Measurements from ENCODE around the gene NELL2.

NELL2 gene

DNA sequence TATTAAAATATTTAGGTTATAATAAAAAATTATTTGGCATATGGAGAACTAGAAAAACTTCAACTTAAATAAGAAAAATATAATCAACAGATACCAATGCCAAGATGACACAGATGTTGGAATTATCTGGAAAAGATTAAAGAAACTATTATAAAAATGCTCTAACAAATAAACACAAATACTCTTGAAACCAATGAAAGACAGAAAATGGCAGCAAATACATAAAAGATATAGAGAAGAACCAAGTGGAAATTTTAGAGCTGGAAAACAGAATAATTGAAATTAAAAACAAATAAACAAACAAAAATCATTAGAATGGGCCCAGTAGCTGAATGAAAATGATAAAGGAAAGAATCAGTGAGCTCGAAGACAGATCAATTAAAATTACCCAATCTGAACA, 5.1 kb upstream of the NELL2 start:
- Histone ChIP-seq H2AK5ac (ENCODE audit: low read length) (no peak overlapping the region), H4K91ac (ENCODE audit: low read depth, low read length) (no peak overlapping the region), H3K36me3 (ENCODE audit: control insufficient read depth in 1 of 2, insufficient read depth in 2 of 2, low read length in 2 of 2) (no peaks in the 10 kb centered on the region), H3K4me3 (ENCODE audit: low read depth, low read length) (no peak overlapping the region), H2AFZ (ENCODE audit: insufficient read depth, low read length, poor library complexity) (no peak overlapping the region), H2BK12ac (ENCODE audit: low read length) (no peak overlapping the region), H3K4me2 (ENCODE audit: low read length) (no peak overlapping the region), H3K4ac (ENCODE audit: low read depth, low read length) (no peak overlapping the region), H2BK120ac (ENCODE audit: insufficient read depth, low read length, poor library complexity) (no peak overlapping the region), H4K8ac (ENCODE audit: low read depth, low read length) (no peak overlapping the region), H3K27me3 (ENCODE audit: insufficient read depth, low read length) (no peaks in the 10 kb centered on the region), H3K9ac (ENCODE audit: low read length) (no peak overlapping the region), H4K12ac (ENCODE audit: low read depth, low read length) (no peak overlapping the region), H3K27ac (ENCODE audit: low read depth, low read length) (no peak overlapping the region), H3K18ac (ENCODE audit: low read length) (no peak overlapping the region), H3K4me1 (ENCODE audit: control insufficient read depth in 1 of 2, insufficient read depth in 2 of 2, low read length in 2 of 2) (peaks cover 6 to 7% of the 10 kb centered on the region in 2 experiments), H3K9me3 (ENCODE audit: insufficient read depth, low read depth, low read length) (no peaks in the 10 kb centered on the region), H3K14ac (ENCODE audit: low read length) (no peak overlapping the region), H2BK5ac (ENCODE audit: low read depth, low read length, poor library complexity) (no peak overlapping the region), H3K79me2 (ENCODE audit: control insufficient read depth, insufficient read depth, low read length, poor library complexity) (no peaks in the 10 kb centered on the region), H3K23ac (ENCODE audit: low read length) (no peak overlapping the region), H3K79me1 (ENCODE audit: low read length) (no peaks in the 10 kb centered on the region)
- no peak for DNase-seq
- WGBS (ENCODE audit: extremely low coverage, insufficient coverage, insufficient read length) = no CpG with 5 or more reads among the region's 1 CpG

DNA sequence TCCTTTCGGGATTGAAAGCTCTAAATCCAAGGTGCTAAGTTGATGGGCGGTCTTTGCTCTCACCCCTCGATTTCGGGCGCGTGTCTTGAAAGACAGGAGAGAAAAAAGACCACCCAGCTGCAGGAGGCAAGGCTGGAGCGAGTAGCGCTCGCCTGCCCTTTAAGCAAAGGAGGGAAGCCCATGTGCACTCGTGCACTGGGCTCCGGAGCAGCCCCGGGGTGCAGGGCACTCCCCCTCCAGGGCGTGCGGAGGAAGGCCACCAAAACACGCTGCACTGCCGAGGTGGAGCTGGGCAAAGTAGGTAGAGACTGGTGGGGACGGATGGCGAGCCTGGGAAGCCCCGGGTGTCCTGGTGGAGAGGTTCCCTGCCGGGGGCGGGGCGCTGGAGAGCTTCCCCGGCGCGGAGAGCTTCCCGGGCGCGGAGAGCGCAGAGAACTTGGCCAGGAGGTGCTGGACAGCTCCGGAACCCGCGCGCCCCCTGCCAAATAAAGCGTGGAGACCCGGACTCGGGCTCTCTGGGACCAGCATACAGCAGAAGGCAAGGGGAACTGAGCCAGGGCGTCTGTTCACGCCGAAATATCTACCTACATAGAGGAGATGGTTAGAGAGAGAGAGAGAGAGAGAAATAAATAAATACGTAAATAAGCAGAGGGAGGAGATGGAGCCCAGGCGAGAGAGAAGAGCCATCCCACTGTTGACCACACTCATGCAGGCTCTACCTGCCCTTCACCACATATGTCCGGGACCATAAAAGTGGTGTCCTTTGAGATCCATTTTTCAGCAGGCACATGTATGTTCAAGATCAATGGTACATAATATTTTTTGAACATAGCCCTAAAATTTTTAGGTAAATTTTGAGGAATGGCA, 662 bp upstream of the NELL2 start:
- H3K4me2 ChIP-seq (ENCODE audit: low read length) = peak overlapping the region; percentile 96
- no peak overlapping the region for H4K12ac ChIP-seq (ENCODE audit: low read depth, low read length)
- no peak overlapping the region for H3K23ac ChIP-seq (ENCODE audit: low read length)
- H3K9me3 ChIP-seq (ENCODE audit: insufficient read depth, low read depth, low read length) = no peaks in the 10 kb centered on the region
- no peak overlapping the region for H3K14ac ChIP-seq (ENCODE audit: low read length)
- no peak overlapping the region for H4K8ac ChIP-seq (ENCODE audit: low read depth, low read length)
- no peak overlapping the region for H3K27ac ChIP-seq (ENCODE audit: low read depth, low read length)
- peak overlapping the region; percentile 63 for H3K4me3 ChIP-seq (ENCODE audit: low read depth, low read length)
- peak overlapping the region; percentile 69 for H2AFZ ChIP-seq (ENCODE audit: insufficient read depth, low read length, poor library complexity)
- H3K4me1 ChIP-seq (ENCODE audit: control insufficient read depth in 1 of 2, insufficient read depth in 2 of 2, low read length in 2 of 2) = peaks cover 8 to 11% of the 10 kb centered on the region in 2 experiments
- H2BK120ac ChIP-seq (ENCODE audit: insufficient read depth, low read length, poor library complexity) = no peak overlapping the region
- no peak overlapping the region for H4K91ac ChIP-seq (ENCODE audit: low read depth, low read length)
- H3K79me2 ChIP-seq (ENCODE audit: control insufficient read depth, insufficient read depth, low read length, poor library complexity) = no peaks in the 10 kb centered on the region
- no peaks in the 10 kb centered on the region for H3K79me1 ChIP-seq (ENCODE audit: low read length)
- no peak overlapping the region for H3K9ac ChIP-seq (ENCODE audit: low read length)
- H3K4ac ChIP-seq (ENCODE audit: low read depth, low read length) = no peak overlapping the region
- DNase-seq = peak in 1 of 2 donors; percentile 26
- no peaks in the 10 kb centered on the region for H3K36me3 ChIP-seq (ENCODE audit: control insufficient read depth in 1 of 2, insufficient read depth in 2 of 2, low read length in 2 of 2)
- H2AK5ac ChIP-seq (ENCODE audit: low read length) = no peak overlapping the region
- H3K27me3 ChIP-seq (ENCODE audit: insufficient read depth, low read length) = peaks cover 15% of the 10 kb centered on the region
- H2BK5ac ChIP-seq (ENCODE audit: low read depth, low read length, poor library complexity) = no peak overlapping the region
- H3K18ac ChIP-seq (ENCODE audit: low read length) = no peak overlapping the region
- H2BK12ac ChIP-seq (ENCODE audit: low read length) = no peak overlapping the region
- no CpG with 5 or more reads among the region's 42 CpGs for WGBS (ENCODE audit: extremely low coverage, insufficient coverage, insufficient read length)

GRCh38 chr12:44875417-44875953, 630 bp downstream of the NELL2 start:
- H2BK5ac ChIP-seq (ENCODE audit: low read depth, low read length, poor library complexity) = no peak overlapping the region
- H3K4me2 ChIP-seq (ENCODE audit: low read length) = peak overlapping the region; percentile 96
- H4K91ac ChIP-seq (ENCODE audit: low read depth, low read length) = no peak overlapping the region
- no peaks in the 10 kb centered on the region for H3K36me3 ChIP-seq (ENCODE audit: control insufficient read depth in 1 of 2, insufficient read depth in 2 of 2, low read length in 2 of 2)
- H3K23ac ChIP-seq (ENCODE audit: low read length) = no peak overlapping the region
- no peaks in the 10 kb centered on the region for H3K9me3 ChIP-seq (ENCODE audit: insufficient read depth, low read depth, low read length)
- H3K9ac ChIP-seq (ENCODE audit: low read length) = no peak overlapping the region
- no peak overlapping the region for H3K4ac ChIP-seq (ENCODE audit: low read depth, low read length)
- no peak overlapping the region for H2AK5ac ChIP-seq (ENCODE audit: low read length)
- no peak overlapping the region for H3K14ac ChIP-seq (ENCODE audit: low read length)
- no peak overlapping the region for H3K4me3 ChIP-seq (ENCODE audit: low read depth, low read length)
- no peaks in the 10 kb centered on the region for H3K79me2 ChIP-seq (ENCODE audit: control insufficient read depth, insufficient read depth, low read length, poor library complexity)
- no peak for DNase-seq
- H3K79me1 ChIP-seq (ENCODE audit: low read length) = no peaks in the 10 kb centered on the region
- no peak overlapping the region for H2BK120ac ChIP-seq (ENCODE audit: insufficient read depth, low read length, poor library complexity)
- no peak overlapping the region for H3K18ac ChIP-seq (ENCODE audit: low read length)
- H2BK12ac ChIP-seq (ENCODE audit: low read length) = no peak overlapping the region
- peaks cover 8 to 11% of the 10 kb centered on the region in 2 experiments for H3K4me1 ChIP-seq (ENCODE audit: control insufficient read depth in 1 of 2, insufficient read depth in 2 of 2, low read length in 2 of 2)
- H3K27me3 ChIP-seq (ENCODE audit: insufficient read depth, low read length) = peaks cover 15% of the 10 kb centered on the region
- no peak overlapping the region for H4K8ac ChIP-seq (ENCODE audit: low read depth, low read length)
- no peak overlapping the region for H3K27ac ChIP-seq (ENCODE audit: low read depth, low read length)
- H4K12ac ChIP-seq (ENCODE audit: low read depth, low read length) = no peak overlapping the region
- H2AFZ ChIP-seq (ENCODE audit: insufficient read depth, low read length, poor library complexity) = no peak overlapping the region
- WGBS (ENCODE audit: extremely low coverage, insufficient coverage, insufficient read length) = no CpG with 5 or more reads among the region's 27 CpGs

GRCh38 chr12:44874981-44875416, 1.1 kb downstream of the NELL2 start:
- Histone ChIP-seq H2AFZ (ENCODE audit: insufficient read depth, low read length, poor library complexity) (no peak overlapping the region), H4K91ac (ENCODE audit: low read depth, low read length) (no peak overlapping the region), H3K36me3 (ENCODE audit: control insufficient read depth in 1 of 2, insufficient read depth in 2 of 2, low read length in 2 of 2) (no peaks in the 10 kb centered on the region), H2BK120ac (ENCODE audit: insufficient read depth, low read length, poor library complexity) (no peak overlapping the region), H3K14ac (ENCODE audit: low read length) (no peak overlapping the region), H3K4me2 (ENCODE audit: low read length) (peak overlapping the region; percentile 96), H4K12ac (ENCODE audit: low read depth, low read length) (no peak overlapping the region), H3K4ac (ENCODE audit: low read depth, low read length) (no peak overlapping the region), H3K4me1 (ENCODE audit: control insufficient read depth in 1 of 2, insufficient read depth in 2 of 2, low read length in 2 of 2) (peaks cover 8 to 11% of the 10 kb centered on the region in 2 experiments), H3K9ac (ENCODE audit: low read length) (no peak overlapping the region), H3K79me1 (ENCODE audit: low read length) (no peaks in the 10 kb centered on the region), H3K27me3 (ENCODE audit: insufficient read depth, low read length) (peaks cover 15% of the 10 kb centered on the region), H3K9me3 (ENCODE audit: insufficient read depth, low read depth, low read length) (no peaks in the 10 kb centered on the region), H2BK5ac (ENCODE audit: low read depth, low read length, poor library complexity) (no peak overlapping the region), H3K4me3 (ENCODE audit: low read depth, low read length) (no peak overlapping the region), H2AK5ac (ENCODE audit: low read length) (no peak overlapping the region), H3K18ac (ENCODE audit: low read length) (no peak overlapping the region), H2BK12ac (ENCODE audit: low read length) (no peak overlapping the region), H3K23ac (ENCODE audit: low read length) (no peak overlapping the region), H4K8ac (ENCODE audit: low read depth, low read length) (no peak overlapping the region), H3K79me2 (ENCODE audit: control insufficient read depth, insufficient read depth, low read length, poor library complexity) (no peaks in the 10 kb centered on the region), H3K27ac (ENCODE audit: low read depth, low read length) (no peak overlapping the region)
- no peak for DNase-seq
- no CpG with 5 or more reads among the region's 12 CpGs for WGBS (ENCODE audit: extremely low coverage, insufficient coverage, insufficient read length)

Measured in trophoblast cell (in vitro differentiated cells and primary cell).